Thyroid gland (tissue), 4 donors: ENCODE results near the gene SECTM1. TPM values are rescaled to one million over a fixed set of nuclear protein-coding genes. Genes with fewer than 3 reads are reported as not detected.

Source experiments
- DNase-seq, 2 donors: peaks; one replicate each; pipeline ENCODE4 v3.0.0-alpha.2; 2019
- H3K27ac ChIP-seq, 3 donors: fragments of 200-600 bp; sonication (generic); 1 replicate in 2 of 3; 2 replicates in 1 of 3; pipeline ENCODE4 v1.5.1; 2016 to 2019; ENCODE audit warnings: mild to moderate bottlenecking in 1 of 3, moderate library complexity in 1 of 3
- H3K27me3 ChIP-seq: fragments of 200-600 bp; sonication (generic); one replicate; pipeline ENCODE4 v1.5.1; 2019
- H3K36me3 ChIP-seq, 2 donors: fragments of 200-600 bp; sonication (generic); one replicate each; pipeline ENCODE4 v1.5.1; 2016 to 2019
- H3K4me1 ChIP-seq, 2 donors: fragments of 200-600 bp; sonication (generic); one replicate each; pipeline ENCODE4 v1.5.1; 2017 to 2019
- H3K4me3 ChIP-seq, 3 donors: fragments of 200-600 bp; sonication (generic); replicated peaks in 1 of 3; 1 replicate in 2 of 3; 2 replicates in 1 of 3; pipeline ENCODE4 v1.5.1; 2016; ENCODE audit warnings: mild to moderate bottlenecking in 1 of 3
- H3K9me3 ChIP-seq: fragments of 200-600 bp; sonication (generic); one replicate; pipeline ENCODE4 v1.5.1; 2017
- CTCF ChIP-seq, 6 experiments: fragments of 200-600 bp in 3 of 6; fragments of 450-650 bp in 3 of 6; sonication (generic) in 3 of 6; IDR thresholded peaks; one replicate each; pipeline ENCODE4 v1.5.1; 2016 to 2019; ENCODE audit warnings: antibody characterized with exemption in 6 of 6, mild to moderate bottlenecking in 2 of 6, inconsistent platforms in 1 of 6, moderate library complexity in 1 of 6
- POLR2A ChIP-seq, 2 donors: fragments of 450-650 bp; IDR thresholded peaks; one replicate each; pipeline ENCODE4 v1.6.1; 2017; ENCODE audit warnings: antibody characterized with exemption in 2 of 2, mild to moderate bottlenecking in 2 of 2, moderate library complexity in 1 of 2
- WGBS, 2 donors: methylation state at CpG; one replicate each; pipeline ENCODE4 v1.1.5; 2017; 5-methylcytosine and 5-hydroxymethylcytosine counted together
- intact Hi-C: fragments of 100-400 bp; cut with DNase I; formaldehyde crosslinking; loops from one replicate; pipeline ENCODE4 v1.15.1; 2023
- total RNA-seq, 4 donors: library from RNA; depleted of rRNA; stranded (reverse); fragments of >200 nt; gene quantifications; one replicate each; pipeline ENCODE4 v1.2.3, GENCODE V29; 2016

SECTM1 gene
- total RNA-seq, 4 donors from 2014 or later = 4.1 to 15.3 (median 5.1) TPM

- no peak overlapping the region for H3K4me3 ChIP-seq
- TF ChIP-seq CTCF (IDR thresholded peaks at IDR 0.05) (no peak), POLR2A (IDR thresholded peaks at IDR 0.05) (no peak)
- peak in 1 of 2 donors; percentile 29 for DNase-seq
- no peaks in the 10 kb centered on the region for H3K9me3 ChIP-seq
- intact Hi-C loops = loop anchor here (5.0 kb wide), 2 partner anchors 87 to 297 kb away; no protein-coding TSS in a partner anchor
- H3K27me3 ChIP-seq = no peaks in the 10 kb centered on the region
- 60% methylated on average over 20 to 25 of the region's 25 CpGs for WGBS, 2 donors
- no peak overlapping the region for H3K27ac ChIP-seq
- H3K4me1 ChIP-seq = peaks cover 0 to 5% of the 10 kb centered on the region in 2 donors
- H3K36me3 ChIP-seq = no peaks in the 10 kb centered on the region
Observed at GRCh38 chr17:82324566-82325285, 8.8 kb downstream of the SECTM1 start.

GRCh38 chr17:82323514-82324234 lies 9.9 kb downstream of the SECTM1 start:
- Histone ChIP-seq H3K4me1 (peaks cover 0 to 5% of the 10 kb centered on the region in 2 donors), H3K4me3 (no peak overlapping the region), H3K27ac (no peak overlapping the region), H3K27me3 (no peaks in the 10 kb centered on the region), H3K9me3 (no peaks in the 10 kb centered on the region), H3K36me3 (no peaks in the 10 kb centered on the region)
- no peak for DNase-seq
- intact Hi-C loops = loop anchor here (5.0 kb wide), 2 partner anchors 86 to 296 kb away; no protein-coding TSS in a partner anchor
- WGBS, 2 donors = 75 to 76% methylated on average over 18 to 19 of the region's 21 CpGs
- TF ChIP-seq CTCF (IDR thresholded peaks at IDR 0.05) (no peak), POLR2A (IDR thresholded peaks at IDR 0.05) (no peak)

- Histone ChIP-seq H3K4me3 (no peak overlapping the region), H3K27me3 (no peaks in the 10 kb centered on the region), H3K36me3 (no peaks in the 10 kb centered on the region), H3K9me3 (no peaks in the 10 kb centered on the region), H3K27ac (no peak overlapping the region), H3K4me1 (peaks cover 0 to 5% of the 10 kb centered on the region in 2 donors)
- 84 to 91% methylated on average over 15 to 21 of the region's 28 CpGs for WGBS, 2 donors
- TF ChIP-seq POLR2A (IDR thresholded peaks at IDR 0.05) (no peak), CTCF (IDR thresholded peaks at IDR 0.05) (no peak)
- DNase-seq = no peak
- intact Hi-C loops = loop anchor here (5.0 kb wide), 2 partner anchors 85 to 295 kb away; no protein-coding TSS in a partner anchor
Observed at GRCh38 chr17:82322526-82323453, 10.8 kb downstream of the SECTM1 start.

GRCh38 chr17:82321947-82322466 lies 11.6 kb downstream of the SECTM1 start:
- Histone ChIP-seq H3K9me3 (no peaks in the 10 kb centered on the region), H3K36me3 (no peaks in the 10 kb centered on the region), H3K4me3 (no peak overlapping the region), H3K27ac (no peak overlapping the region), H3K4me1 (peaks cover 0 to 5% of the 10 kb centered on the region in 2 donors), H3K27me3 (no peaks in the 10 kb centered on the region)
- WGBS, 2 donors = 69 to 82% methylated on average over 6 to 14 of the region's 21 CpGs
- TF ChIP-seq CTCF (IDR thresholded peaks at IDR 0.05) (no peak), POLR2A (IDR thresholded peaks at IDR 0.05) (no peak)
- no peak for DNase-seq
- intact Hi-C loops = loop anchor here (2.0 to 5.0 kb wide), 3 partner anchors 85 to 295 kb away; no protein-coding TSS in a partner anchor
